ENCODE measurements around the gene PCCA. TPM values are rescaled to one million over a fixed set of nuclear protein-coding genes. Genes with fewer than 3 reads are reported as not detected.

The PCCA gene
- total and polyA plus RNA-seq, 2 of the 13 experiments (the other 11 are each of a cell fraction or from before 2014, with no cell fraction given), result 15.0 to 32.2 TPM

GRCh38 chr13:100432611-100433010, 343.7 kb downstream of the PCCA start:
- in situ Hi-C loops (cut with HindIII; ENCODE audit: extremely low pct_ligation_motif_present, low pct_unique_long_range_greater_than_20kb), result no loop called here
- Histone ChIP-seq H3K27me3 (ENCODE audit: control insufficient read depth in 1 of 2, insufficient read depth in 2 of 2, low read length in 2 of 2) (no peaks in the 10 kb centered on the region), H3K27ac (ENCODE audit: extremely low read length, insufficient read depth, low read length) (no peak overlapping the region), H3K4me1 (ENCODE audit: insufficient read depth, low read length) (peaks cover 19% of the 10 kb centered on the region), H3K4me2 (ENCODE audit: low read depth, low read length) (no peak overlapping the region), H2AFZ (ENCODE audit: low read length) (no peak overlapping the region), H3K36me3 (replicated peaks in 1 of 2; ENCODE audit: control insufficient read depth in 1 of 2, insufficient read depth in 2 of 2, low read length in 2 of 2) (peaks cover 4% of the 10 kb centered on the region in 2 experiments; a peak in 2 of 5 replicates), H3K4me3 (replicated peaks in 1 of 3; ENCODE audit: insufficient read depth in 1 of 3, low read depth in 2 of 3, low read length in 3 of 3) (no peak overlapping the region), H4K20me1 (ENCODE audit: insufficient read depth, low read length) (no peaks in the 10 kb centered on the region), H3K9me3 (ENCODE audit: low read length) (no peaks in the 10 kb centered on the region), H3K79me2 (ENCODE audit: insufficient read depth, low read length) (no peaks in the 10 kb centered on the region), H3K9ac (ENCODE audit: insufficient read depth, low read depth, low read length) (no peak overlapping the region)
- TF ChIP-seq ZNF383 (CRISPR knock-in tag; IDR thresholded peaks at IDR 0.05; ENCODE audit: borderline replicate concordance) (no peak), MAFK (conservative IDR thresholded peaks at IDR 0.05 in 1 of 2, IDR thresholded peaks at IDR 0.05 in 1 of 2; ENCODE audit: low read length in 2 of 2) (no peak), FOSL1 (CRISPR knock-in tag; IDR thresholded peaks at IDR 0.05; ENCODE audit: borderline replicate concordance) (no peak), ZMYM4 (CRISPR knock-in tag; IDR thresholded peaks at IDR 0.05) (no peak), LRRFIP1 (CRISPR knock-in tag; conservative IDR thresholded peaks at IDR 0.05) (no peak), ZMAT3 (CRISPR knock-in tag; conservative IDR thresholded peaks at IDR 0.05) (no peak), NFYB (CRISPR knock-in tag; IDR thresholded peaks at IDR 0.05) (no peak), SSRP1 (CRISPR knock-in tag; IDR thresholded peaks at IDR 0.05) (no peak)
- TF ChIP-seq, protein P1, sequence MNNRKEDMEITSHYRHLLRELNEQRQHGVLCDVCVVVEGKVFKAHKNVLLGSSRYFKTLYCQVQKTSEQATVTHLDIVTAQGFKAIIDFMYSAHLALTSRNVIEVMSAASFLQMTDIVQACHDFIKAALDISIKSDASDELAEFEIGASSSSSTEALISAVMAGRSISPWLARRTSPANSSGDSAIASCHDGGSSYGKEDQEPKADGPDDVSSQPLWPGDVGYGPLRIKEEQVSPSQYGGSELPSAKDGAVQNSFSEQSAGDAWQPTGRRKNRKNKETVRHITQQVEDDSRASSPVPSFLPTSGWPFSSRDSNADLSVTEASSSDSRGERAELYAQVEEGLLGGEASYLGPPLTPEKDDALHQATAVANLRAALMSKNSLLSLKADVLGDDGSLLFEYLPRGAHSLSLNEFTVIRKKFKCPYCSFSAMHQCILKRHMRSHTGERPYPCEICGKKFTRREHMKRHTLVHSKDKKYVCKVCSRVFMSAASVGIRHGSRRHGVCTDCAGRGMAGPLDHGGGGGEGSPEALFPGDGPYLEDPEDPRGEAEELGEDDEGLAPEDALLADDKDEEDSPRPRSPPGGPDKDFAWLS (CRISPR knock-in tag; IDR thresholded peaks at IDR 0.05; ENCODE audit: borderline replicate concordance), result no peak
- TF ChIP-seq, protein P2, sequence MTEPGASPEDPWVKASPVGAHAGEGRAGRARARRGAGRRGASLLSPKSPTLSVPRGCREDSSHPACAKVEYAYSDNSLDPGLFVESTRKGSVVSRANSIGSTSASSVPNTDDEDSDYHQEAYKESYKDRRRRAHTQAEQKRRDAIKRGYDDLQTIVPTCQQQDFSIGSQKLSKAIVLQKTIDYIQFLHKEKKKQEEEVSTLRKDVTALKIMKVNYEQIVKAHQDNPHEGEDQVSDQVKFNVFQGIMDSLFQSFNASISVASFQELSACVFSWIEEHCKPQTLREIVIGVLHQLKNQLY (CRISPR knock-in tag; IDR thresholded peaks at IDR 0.05), result no peak
- ChIA-PET POLR2A (no interaction called here), CTCF (ENCODE audit: low intra/inter-chr PET ratio, low total read pairs) (no interaction called here)
- no peak for ATAC-seq
- BruUV-seq (replicated peaks), result no TSS peak
- intact Hi-C loops (cut with micrococcal nuclease; ENCODE audit: unreplicated experiment), result no loop called here
- 93% methylated on average over 2 of the region's 2 CpGs for WGBS (ENCODE audit: low lambda C conversion rate)
- DNase-seq (ENCODE audit: low spot score), result no peak
- no peak for FAIRE-seq
